Right renal cortex interstitium (tissue), 3 donors: ENCODE results near the gene AFAP1L2. TPM values are rescaled to one million over a fixed set of nuclear protein-coding genes. Genes with fewer than 3 reads are reported as not detected.

ENCODE experiments used
- DNase-seq, 3 donors: peaks; one replicate each; pipeline ENCODE4 v3.0.0-alpha.2; 2013; ENCODE audit warnings: low read depth in 3 of 3, low spot score in 2 of 3
- polyA plus RNA-seq, 3 donors: library from polyadenylated mRNA; unstranded; fragments of 120-200 nt; gene quantifications; one replicate each; pipeline ENCODE4 v1.2.1, GENCODE V29; 2013; ENCODE audit not compliant: insufficient read length in 3 of 3

The AFAP1L2 gene
- polyA plus RNA-seq, 3 donors: 42.2 to 48.0 (median 44.4) TPM

DNA sequence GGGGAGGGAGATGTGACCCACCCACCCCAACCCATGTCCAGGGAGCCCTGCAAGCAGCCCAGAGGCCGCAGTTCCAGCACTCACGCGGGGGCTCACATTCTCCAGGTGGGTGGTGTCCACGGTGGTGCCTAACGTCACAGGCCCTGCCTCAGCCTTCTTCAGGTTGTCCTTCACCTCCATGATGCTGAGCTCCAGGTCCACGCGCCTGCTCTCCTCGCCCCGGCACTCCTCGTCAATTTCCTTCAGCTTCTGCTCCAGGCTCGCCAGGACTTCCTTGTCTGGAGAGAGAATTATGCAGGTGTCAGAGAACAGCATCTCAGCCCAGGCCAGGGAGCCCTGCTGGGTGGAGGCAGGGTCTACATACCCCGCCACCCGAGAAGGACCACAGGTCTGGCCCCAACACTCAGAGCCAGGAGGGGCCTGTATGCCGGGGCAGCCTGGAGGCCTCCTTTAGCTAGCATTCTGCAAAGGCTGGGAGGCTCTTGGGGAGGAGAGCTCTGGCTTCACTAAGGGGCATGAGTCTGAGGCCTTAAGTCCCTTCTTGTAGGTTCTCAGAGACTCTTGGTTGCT is 107.1 kb downstream of the AFAP1L2 start:
- no peak for DNase-seq

DNA sequence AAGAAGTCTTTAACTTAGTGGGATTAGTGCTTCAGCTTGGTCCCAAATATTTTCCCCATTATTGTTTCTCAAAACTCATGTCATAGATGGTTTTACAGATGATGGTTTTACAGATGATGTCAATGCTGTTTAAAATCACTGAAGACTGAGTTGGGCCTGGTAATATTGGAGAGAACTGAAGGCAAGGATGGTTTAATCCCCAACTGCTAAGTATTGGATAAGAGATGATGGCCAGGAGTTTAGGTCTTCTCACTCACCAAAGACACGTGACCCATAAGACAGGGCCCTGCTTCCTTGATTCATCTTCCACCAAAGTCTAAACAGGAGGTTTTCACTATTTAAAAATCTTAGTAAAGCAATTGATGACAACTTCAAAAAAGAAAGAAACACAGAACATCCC is 108.9 kb downstream of the AFAP1L2 start:
- DNase-seq: no peak

DNA sequence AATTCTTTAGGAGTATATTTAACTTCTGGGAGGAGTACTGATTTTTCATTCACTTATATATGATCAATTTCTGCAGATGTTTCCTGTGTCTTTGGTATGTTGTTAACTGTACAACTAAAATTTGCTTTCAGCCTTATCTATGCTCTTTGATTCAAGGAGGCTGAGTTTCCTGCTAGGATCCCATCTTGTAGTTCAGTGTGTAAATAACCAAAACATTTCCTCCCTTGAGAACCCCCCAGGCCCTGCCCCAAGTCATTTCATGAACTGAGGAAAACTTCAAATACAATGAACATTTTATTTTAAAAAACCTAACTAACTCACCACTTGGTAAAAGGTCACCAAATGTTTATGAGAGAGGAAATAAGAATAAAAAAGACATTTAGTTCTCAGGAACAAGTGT is 109.8 kb downstream of the AFAP1L2 start:
- DNase-seq: no peak

DNA sequence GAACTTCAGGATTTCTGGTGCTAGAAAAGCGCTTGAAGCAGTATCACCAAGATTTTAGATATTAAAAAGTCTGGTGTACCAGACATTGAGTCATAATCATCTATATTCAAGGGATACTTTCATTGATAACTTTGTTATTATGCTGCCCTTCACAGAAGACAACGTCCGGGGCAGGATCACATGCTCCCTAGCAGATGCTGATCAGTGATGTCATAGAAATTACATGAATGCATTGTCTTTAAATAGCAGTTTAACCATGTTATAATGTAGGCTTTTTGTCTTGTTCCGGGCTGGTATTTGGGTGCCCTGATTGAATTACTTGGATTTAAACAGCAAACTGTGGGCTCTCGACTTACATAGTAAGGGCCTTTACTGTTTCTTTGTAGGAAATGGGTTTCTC is 111.2 kb downstream of the AFAP1L2 start:
- no peak for DNase-seq

DNA sequence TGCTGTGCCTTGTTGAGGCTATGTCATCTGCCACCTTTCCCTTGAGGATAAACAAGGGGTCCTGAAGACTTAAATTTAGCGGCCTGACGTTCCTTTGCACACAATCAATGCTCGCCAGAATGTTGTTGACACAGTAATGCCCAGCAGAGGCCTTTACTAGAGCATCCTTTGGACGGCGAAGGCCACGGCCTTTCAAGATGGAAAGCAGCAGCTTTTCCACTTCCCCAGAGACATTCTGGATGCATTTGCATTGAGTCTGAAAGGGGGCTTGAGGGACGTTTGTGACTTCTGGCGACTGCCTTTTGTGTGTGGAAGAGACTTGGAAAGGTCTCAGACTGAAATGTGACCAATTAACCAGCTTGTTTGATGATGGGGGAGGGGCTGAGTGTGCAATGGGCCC is 112.8 kb downstream of the AFAP1L2 start:
- DNase-seq: no peak

DNA sequence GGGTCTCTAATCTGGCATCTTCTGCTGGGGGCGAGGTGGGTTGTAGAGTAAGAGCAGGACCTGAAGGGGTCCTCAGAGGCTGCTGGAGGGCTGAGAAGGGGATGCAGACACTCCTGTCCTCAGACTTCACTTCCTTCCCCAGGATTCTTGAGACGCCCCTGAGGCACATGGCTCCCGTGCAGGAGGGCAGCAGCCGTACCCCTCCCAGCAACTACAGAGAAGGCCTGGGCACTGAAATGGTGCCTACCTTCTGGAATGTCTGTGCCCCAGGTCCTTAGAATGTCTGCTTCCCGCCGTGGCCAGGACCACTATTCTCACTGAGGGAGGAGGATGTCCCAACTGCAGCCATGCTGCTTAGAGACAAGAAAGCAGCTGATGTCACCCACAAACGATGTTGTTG is 113.2 kb downstream of the AFAP1L2 start:
- no peak for DNase-seq

DNA sequence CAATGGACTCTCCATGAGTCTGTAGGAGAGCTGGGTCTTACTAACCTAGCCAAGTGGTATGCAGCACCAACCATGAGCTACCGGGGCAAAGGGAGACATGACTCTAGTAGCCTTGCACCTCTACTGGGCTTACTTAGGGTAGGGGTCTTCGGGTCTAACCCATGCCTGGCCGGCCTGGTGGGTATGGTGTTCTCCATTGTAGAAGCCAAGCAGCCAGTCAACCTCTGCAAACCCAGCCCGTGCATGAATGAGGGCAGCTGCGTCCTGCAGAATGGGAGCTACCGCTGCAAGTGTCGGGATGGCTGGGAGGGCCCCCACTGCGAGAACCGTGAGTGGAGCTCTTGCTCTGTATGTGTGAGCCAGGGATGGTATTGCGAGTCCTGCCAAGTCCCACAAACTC is 114.3 kb downstream of the AFAP1L2 start:
- no peak for DNase-seq

DNA sequence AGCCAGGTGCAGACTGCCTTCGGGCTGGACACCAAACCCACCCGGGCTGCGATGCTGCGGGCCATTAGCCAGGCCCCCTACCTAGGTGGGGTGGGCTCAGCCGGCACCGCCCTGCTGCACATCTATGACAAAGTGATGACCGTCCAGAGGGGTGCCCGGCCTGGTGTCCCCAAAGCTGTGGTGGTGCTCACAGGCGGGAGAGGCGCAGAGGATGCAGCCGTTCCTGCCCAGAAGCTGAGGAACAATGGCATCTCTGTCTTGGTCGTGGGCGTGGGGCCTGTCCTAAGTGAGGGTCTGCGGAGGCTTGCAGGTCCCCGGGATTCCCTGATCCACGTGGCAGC is 115.2 kb downstream of the AFAP1L2 start:
- DNase-seq: no peak

DNA sequence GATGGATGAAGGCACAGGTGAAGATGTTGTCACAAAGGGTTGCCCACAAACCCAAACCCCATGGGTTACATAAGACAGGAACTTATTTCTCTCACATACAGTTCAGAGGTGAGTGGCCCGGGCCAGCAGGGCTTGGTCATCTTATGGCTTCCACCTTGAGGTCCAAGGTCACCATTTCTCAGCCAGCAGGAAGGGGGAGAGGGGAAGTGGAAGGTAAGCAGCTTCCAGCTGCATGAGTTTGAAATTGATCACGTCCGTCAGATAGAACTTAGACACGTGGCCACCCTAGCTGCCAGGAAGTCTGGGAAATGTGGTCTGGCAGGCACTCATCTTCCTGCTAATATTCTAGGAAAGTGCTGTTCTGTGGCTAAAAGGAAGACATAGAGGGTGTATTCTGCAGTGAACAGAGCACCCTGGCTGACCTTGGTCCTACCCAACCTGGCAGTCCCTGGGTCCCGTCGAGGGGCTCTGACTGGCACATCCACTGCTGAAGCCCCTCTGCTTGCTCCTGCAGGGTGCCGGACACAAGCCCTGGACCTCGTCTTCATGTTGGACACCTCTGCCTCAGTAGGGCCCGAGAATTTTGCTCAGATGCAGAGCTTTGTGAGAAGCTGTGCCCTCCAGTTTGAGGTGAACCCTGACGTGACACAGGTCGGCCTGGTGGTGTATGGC is 115.7 kb downstream of the AFAP1L2 start:
- no peak for DNase-seq

DNA sequence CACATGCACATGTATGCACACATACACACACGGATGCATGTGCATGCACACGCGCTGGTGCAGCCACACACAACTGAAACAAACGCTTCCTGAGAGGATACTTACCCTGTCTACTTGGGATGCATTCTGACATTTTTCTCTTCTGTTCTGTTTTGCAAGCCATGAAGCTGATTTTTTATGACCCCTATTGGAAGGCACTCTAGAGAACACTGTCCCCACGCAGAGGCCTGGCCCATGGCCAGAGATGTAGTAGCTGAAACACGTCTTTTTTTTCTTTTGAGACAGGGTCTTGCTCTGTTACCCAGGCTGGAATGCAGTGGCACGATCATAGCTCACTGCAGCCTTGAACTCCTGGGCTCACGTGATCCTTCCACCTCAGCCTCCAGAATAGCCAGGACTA is 117.4 kb downstream of the AFAP1L2 start:
- DNase-seq: no peak

DNA sequence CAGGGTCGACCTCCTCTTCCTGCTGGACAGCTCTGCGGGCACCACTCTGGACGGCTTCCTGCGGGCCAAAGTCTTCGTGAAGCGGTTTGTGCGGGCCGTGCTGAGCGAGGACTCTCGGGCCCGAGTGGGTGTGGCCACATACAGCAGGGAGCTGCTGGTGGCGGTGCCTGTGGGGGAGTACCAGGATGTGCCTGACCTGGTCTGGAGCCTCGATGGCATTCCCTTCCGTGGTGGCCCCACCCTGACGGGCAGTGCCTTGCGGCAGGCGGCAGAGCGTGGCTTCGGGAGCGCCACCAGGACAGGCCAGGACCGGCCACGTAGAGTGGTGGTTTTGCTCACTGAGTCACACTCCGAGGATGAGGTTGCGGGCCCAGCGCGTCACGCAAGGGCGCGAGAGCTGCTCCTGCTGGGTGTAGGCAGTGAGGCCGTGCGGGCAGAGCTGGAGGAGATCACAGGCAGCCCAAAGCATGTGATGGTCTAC is 118.3 kb downstream of the AFAP1L2 start:
- no peak for DNase-seq

DNA sequence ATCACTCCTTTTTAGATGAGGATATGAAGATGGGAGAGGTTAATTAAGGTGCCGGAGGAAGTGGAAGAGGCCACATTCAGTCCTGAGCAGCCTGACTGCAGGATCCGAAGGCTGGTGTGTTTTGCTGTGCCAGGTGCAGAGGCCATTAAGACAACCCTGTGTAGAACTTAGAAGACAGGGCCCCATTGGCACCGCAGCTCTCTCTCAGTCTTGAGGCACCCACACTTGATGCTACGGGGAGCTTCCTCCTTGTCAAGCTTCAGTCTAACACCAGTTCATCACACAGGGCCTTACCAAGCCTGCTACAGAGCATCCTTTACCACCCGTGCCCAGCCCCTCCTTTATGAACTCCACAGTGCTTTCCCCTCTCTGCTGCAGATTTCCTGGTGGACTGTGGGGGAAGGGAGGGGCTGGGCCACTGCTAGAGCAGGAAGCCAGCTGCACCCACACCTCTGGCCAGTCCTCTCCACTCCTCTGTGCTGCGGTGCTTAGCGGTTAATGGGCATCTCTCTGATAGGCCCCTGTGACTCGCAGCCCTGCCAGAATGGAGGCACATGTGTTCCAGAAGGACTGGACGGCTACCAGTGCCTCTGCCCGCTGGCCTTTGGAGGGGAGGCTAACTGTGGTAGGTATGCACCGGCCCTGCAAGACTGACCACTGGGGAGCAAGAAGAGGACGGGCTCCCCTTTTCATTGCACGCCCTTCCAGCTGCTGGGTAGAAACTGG is 119.8 kb downstream of the AFAP1L2 start:
- no peak for DNase-seq

DNA sequence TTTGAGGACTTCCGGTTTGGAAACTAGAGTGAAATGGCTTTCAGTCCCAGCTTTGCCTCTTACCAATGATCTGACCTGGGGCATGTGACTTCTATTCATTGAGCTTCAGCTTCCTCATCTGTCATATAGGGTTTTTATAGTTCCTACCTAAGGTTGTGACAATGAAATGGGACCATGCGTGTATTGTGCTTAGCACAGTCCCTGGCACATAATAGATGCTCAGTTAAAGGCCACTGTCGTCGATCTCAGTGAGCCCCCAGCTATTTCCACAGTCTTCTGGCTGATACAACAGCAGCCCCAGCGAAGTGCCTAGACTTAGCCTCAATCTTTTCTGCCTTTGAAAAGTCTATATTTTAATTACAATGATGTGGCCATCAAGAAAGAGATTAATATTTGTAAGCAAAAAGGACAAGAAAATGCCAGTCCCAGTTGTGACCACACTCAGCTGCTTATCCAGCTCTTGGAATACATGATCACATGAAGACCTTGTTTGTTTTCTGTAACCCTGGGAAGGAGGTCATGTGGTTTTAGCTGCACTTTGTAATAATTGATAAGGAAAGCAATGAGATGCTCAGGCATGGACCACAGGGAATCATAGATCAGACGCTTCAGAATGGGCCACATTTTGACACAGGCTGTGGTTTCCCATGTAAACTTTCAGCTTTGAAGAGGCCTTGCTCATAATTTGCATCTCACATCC is 120.6 kb downstream of the AFAP1L2 start:
- no peak for DNase-seq

DNA sequence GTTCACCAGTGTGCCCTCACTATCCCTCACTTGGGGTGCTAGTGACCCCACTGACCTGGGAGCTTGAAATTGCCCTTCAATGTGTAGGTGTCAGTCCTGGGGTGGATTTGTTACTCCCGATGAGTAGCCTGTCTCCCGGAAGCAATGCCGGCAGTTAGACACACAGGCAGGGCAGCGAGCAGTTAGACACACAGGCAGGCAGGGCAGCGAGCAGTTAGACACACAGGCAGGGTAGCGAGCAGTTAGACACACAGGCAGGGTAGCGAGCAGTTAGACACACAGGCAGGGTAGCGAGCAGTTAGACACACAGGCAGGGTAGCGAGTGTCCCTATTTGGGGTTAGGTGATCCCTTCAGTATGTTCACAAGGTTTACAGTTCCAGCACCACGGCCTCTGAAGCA is 121.2 kb downstream of the AFAP1L2 start:
- no peak for DNase-seq

DNA sequence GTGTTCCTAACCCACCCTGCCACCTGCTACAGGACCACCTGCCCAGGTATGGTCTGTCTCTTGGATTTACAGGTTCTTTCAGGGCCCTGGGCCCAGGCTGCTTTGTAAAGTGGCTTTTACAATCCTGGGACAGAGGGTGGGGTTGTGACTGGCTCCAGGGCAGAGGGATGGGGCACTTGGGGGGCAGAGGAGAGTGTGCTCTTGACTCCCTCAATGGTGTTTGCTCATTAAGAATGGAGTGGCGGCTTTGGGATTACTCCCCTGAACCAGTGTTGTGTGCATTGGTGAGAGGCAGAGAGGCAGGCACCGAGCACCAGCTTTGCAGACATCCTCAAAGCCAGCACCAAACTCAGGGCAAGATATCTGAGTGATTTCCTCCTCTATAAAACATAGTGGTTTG is 121.8 kb downstream of the AFAP1L2 start:
- DNase-seq: no peak

DNA sequence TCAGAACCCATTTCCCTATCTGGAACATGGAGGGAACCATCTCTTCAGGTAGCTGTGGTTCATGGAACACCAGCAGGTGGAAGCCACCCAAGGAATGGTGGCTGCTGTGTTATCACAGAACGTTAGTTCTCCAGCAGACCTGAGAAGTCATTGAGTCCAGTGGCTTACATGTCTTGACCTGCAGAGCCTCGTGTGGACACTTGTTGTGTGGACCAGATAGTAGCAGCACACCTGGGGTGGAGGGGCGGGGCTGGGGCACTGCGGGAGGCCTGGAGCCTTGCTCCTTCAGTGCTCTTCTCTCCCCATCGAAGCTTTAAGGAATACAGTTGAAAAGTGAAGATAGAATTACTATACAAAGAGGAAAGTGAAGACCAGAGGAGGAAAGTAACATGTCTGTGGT is 122.8 kb downstream of the AFAP1L2 start:
- DNase-seq: no peak

DNA sequence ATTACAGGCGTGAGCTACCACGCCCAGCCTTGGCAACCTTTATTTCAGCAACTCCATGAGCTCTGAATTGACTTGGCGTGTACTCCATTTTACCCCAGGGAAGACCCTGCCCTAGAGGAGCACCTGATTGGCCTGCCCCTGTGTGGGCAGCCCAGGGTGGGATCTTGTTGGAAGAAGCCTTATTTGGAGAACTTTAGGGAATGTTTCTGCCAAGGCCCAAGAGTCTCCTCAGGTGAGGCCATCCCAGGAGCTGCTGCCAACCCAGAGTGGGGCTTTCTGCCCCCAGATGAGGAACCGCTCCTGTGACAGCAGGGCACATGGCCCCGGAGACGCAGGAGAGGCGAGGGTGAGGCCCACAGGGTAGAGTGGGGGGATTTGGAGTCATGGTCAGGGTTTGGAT is 123.3 kb downstream of the AFAP1L2 start:
- no peak for DNase-seq

DNA sequence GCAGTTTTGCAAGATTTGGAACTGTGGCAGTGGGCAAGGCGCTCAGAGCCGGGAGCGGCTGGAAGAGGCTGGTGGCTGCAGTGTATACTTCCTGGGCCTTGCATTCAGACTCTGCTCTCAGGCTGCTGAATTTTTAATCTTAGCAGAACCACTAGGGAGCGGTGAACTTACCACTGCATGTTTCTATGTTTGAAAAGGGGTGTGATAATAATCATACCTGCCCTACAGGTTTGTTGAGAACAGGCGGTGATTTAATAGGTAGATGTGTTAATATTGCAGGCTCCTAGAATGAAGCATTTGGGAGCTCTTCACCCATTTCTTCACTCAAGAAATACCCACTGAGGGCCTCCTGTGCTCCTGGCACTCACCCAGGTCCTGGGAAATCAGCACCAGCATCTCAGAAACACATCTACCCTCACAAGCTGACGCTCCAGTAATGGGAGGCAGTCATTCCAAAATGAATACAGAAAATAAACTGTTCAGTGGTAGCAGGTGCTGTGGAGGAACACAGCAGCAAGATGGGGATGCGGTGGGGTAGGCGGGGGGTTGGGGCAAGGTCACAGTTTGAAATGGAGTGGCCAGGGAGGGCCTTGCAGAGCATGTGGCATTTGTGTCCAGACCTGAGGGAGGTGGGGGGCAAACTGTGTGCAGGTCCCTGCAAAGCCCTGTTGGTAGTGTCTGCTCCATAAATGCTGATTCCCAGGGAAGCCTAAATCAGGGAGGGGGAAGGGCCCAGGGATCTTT is 124.2 kb downstream of the AFAP1L2 start:
- no peak for DNase-seq

DNA sequence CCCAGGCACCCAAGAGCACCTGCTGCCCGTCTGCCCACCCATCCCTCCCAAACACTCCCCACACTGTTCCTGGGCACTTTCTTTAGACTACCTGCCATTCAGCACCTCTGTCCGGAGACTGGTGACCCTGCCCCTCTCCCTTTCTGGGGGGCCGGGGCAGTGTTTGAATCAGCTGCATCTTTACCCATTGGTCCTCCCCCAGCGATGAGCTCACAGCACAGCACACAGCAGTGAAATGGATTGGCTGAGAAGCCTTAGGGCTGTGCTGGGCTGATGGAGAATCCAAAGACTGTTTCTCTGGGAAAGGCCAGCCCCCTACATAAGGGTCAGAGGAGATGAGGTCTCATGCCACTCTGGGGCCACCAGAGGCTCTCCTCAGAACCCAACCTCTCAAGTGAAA is 125.0 kb downstream of the AFAP1L2 start:
- DNase-seq: no peak

DNA sequence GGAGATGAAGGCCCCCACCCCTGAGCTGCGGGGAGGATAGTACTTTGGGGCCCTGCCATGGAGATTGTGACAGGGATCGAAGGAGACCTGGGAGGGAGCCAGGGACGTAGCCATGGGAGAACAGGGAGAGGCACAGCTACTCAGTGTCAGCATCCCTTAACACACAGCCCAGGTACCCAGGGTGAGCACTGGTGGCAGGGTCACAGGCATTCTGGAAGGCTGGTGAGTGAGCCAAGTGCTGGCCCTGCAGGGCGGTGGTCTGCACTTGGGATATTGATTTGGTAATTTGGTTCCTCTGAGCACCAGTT is 125.5 kb downstream of the AFAP1L2 start:
- DNase-seq: no peak
